NOMO-1 treated with dmso at 0.1 percent for 144 hours (cell line): ENCODE results near the gene SMIM34.
"Not testable (repeated sequence)": the region's sequence is repeated elsewhere in the genome, so short reads cannot be mapped to it uniquely, and the experiment has no call there.

Experiments used
- DNase-seq: peaks from one replicate; lab custom pipeline; 2025; ENCODE audit not compliant: unreplicated experiment; lab: John Stamatoyannopoulos, UW

The SMIM34 gene

GRCh38 chr21:34374462-34374861, 49.3 kb downstream of the SMIM34 start:
- not testable (repeated sequence) for DNase-seq

GRCh38 chr21:34372321-34372720, 51.4 kb downstream of the SMIM34 start:
- no peak for DNase-seq

DNA sequence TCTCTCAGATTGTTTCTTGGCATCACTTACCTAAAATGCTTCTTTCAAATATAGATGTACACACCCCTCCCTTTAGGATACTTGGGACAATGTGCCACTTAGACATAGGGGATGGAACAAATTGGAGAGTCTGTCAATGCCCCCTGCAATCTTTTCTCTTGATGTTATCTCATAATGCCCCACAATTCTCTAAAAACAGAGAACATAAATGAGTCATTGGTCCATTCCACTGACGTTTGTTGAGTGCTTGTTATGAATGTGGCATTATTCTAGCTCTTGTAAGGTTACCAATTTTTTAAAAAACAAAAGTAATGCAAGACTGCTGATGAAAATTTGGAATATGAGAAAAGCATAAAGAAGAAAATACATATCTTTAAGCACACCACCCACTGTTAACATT, 54.0 kb downstream of the SMIM34 start:
- DNase-seq = no peak
